GM19099 (cell line): ENCODE data around the gene RTCA.

Source experiments
- POLR2A ChIP-seq: IDR thresholded peaks from 3 replicates; pipeline ENCODE4 v1.6.1; 2011; ENCODE audit warnings: low read depth; ENCODE audit not compliant: insufficient read length; ENCODE audit errors: extremely low read depth

RTCA gene

GRCh38 chr1:100321506-100321905, 55.5 kb downstream of the RTCA start:
- no peak for TF ChIP-seq POLR2A

GRCh38 chr1:100322436-100323211, 56.6 kb downstream of the RTCA start:
- no peak for TF ChIP-seq POLR2A

DNA sequence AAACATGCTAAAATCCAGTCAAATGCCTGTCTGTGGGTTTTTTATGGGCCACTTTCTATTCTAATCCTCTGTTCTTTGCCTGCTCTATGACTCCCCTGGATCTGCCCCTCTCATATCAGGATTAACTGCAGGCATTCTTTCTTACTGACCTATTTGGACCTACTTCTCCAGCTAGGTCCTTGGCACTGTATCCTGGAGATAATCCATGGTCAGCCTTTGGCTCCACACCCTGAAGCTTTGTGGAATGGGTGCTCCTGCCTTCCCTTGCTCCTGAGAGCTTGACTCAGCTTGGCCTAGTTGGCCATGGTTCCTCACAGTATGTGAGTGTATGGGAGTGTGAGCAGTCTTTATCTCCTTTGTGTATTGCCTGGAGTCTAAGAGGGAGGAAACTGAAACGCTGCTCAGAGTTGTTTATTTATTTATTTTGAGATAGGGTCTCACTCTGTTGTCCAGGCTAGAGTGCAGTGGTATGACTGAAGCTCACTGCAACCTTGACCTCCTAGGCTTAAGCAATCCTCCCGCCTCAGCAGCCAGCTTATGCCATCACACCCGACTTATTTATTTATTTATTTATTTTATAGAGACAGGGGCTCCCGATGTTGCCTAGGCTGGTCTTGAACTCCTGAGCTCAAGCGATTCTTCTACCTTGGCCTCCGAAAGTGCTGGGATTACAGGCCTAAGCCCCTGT, 57.5 kb downstream of the RTCA start:
- TF ChIP-seq POLR2A = no peak

DNA sequence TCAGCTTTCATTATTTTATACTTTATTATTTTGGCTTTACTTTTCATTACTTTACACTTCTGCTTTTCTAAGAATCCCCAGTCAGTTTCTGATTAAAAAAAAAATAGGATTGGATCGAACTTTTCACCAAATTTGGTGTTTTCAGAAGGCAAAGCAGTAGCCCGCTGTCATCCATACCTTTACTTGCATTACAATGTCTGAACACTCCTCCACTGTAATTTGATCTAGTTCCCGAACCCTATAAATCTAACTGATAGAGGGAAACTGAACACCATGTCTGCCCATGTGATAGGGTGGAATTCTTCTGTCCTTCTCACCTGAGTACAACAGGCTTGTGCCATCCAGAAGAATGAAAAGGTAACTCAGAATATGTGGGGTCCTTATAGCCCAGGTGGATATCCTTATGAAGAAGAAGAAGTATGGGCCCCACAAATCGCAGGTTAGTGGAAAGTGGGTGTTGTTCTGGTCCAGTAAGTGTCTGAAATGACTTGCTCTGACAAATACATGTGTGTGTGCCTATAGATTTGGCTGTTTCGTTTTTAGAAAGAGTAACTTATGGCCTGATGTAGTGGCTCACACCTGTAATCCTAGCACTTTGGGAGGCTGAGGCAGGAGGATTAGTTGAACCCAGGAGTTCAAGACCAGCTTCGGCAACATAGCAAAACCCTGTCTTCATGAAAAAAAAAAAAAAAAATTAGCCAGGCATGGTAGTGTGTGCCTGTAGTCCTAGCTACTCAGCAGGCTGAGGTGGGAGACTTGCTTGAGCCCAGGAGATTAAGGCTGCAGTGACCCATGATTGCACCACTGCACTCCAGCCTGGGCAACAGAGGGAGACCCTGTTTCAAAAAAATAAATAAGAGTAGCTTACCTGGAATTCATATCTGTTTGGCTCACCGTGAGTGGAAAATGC, 59.7 kb downstream of the RTCA start:
- no peak for TF ChIP-seq POLR2A

- TF ChIP-seq POLR2A = no peak
Measured at GRCh38 chr1:100328133-100328532, 62.1 kb downstream of the RTCA start.

DNA sequence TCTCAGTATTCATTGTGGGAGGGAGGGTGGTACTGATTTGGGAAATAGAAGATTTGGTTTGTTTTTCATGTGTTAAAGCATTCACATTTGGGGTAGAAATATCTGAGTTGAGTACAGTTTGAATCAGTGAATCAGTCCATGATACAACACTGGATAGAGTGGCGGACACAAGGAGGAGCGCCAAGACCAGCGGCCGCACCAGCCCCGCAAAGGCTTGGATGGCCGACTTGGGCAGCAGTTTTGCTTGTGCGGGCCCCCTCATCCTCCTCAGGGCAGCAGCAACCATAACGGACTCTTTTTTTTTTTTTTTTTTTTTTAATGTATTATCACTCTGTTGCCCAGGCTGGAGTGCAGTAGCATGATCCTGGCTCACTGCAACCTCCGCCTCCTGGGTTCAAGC, 66.3 kb downstream of the RTCA start:
- TF ChIP-seq POLR2A = no peak

GRCh38 chr1:100335436-100335835, 69.4 kb downstream of the RTCA start:
- no peak for TF ChIP-seq POLR2A

GRCh38 chr1:100340494-100340893, 74.5 kb downstream of the RTCA start:
- no peak for TF ChIP-seq POLR2A

DNA sequence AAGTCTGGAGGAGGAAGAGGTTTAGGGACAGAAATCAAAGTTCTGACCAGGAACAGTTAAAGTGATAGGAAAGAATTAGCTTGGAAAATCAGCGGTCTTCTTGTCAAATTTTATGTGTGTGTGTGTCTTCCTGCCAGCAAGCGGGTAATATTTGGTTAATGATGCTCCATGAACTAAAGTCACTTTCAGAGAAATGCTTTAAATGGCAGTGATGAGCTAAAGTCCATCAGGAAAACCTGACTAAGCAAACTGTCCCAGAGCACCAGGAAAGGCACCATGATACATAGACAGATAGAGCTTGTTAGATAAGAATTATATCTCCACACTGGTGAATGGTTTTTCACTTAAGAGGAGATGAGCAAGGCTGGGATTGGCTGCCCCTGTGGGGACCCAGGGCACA, 76.3 kb downstream of the RTCA start:
- TF ChIP-seq POLR2A = no peak
